Activated naive CD4-positive, alpha-beta T cell (primary cell): ENCODE measurements around the gene MED22.
"Not testable (repeated sequence)": the region's sequence is repeated elsewhere in the genome, so short reads cannot be mapped to it uniquely, and the experiment has no call there.

Source experiments
- DNase-seq, 4 experiments: peaks; one replicate each; lab custom pipeline; 2025; lab: John Stamatoyannopoulos, UW

The MED22 gene

GRCh38 chr9:133306242-133307204, 41.4 kb downstream of the MED22 start:
- DNase-seq = no peak

GRCh38 chr9:133305731-133306130, 42.2 kb downstream of the MED22 start:
- DNase-seq = no peak

GRCh38 chr9:133304477-133305377, 43.2 kb downstream of the MED22 start:
- no peak for DNase-seq

GRCh38 chr9:133304158-133304470, 43.8 kb downstream of the MED22 start:
- DNase-seq = no peak

- no peak for DNase-seq
Measured at GRCh38 chr9:133303266-133304157, 44.4 kb downstream of the MED22 start.

- DNase-seq = no peak
Measured at GRCh38 chr9:133301253-133302230, 46.4 kb downstream of the MED22 start.

- DNase-seq = not testable (repeated sequence)
Measured at GRCh38 chr9:133299996-133300395, 47.9 kb downstream of the MED22 start.

- DNase-seq = no peak
Measured at GRCh38 chr9:133294257-133294656, 53.7 kb downstream of the MED22 start.

GRCh38 chr9:133290751-133291302, 57.1 kb downstream of the MED22 start:
- DNase-seq = no peak
